T-cell (primary cell): ENCODE measurements around the gene RHEX. TPM values are rescaled to one million over a fixed set of nuclear protein-coding genes. Genes with fewer than 3 reads are reported as not detected.
"Not testable (repeated sequence)": the region's sequence is repeated elsewhere in the genome, so short reads cannot be mapped to it uniquely, and the experiment has no call there.

Source experiments
- ATAC-seq, 4 experiments: fragments of 200-7000 bp in 3 of 4; fragments of 150-1000 bp in 1 of 4; cut with Tn5 transposase; replicated peaks in 1 of 4; 1 replicate in 3 of 4; 2 replicates in 1 of 4; pipeline ENCODE4 v1.10.0; 2021; ENCODE audit warnings: moderate library complexity in 3 of 4, mild to moderate bottlenecking in 2 of 4, moderate number of reproducible peaks in 1 of 4
- CTCF ChIA-PET, 2 donors: fragments of 300-600 bp; sonication (Branson Sonifier 250); formaldehyde crosslinking; loops; one replicate each; lab custom pipeline; 2022; ENCODE audit warnings: antibody characterized with exemption in 2 of 2; lab: Charles Lee
- POLR2A ChIA-PET, 2 donors: fragments of 300-600 bp; sonication (Branson Sonifier 250); formaldehyde crosslinking; loops; one replicate each; lab custom pipeline; 2022; ENCODE audit warnings: antibody characterized with exemption in 2 of 2; lab: Charles Lee
- DNase-seq, 35 experiments: peaks; one replicate each; pipeline versions ENCODE4 v3.0.0 to v3.0.0-alpha.2; 2013 to 2023
- H3K27ac ChIP-seq: one replicate; pipeline ENCODE4 v1.5.1; 2013; ENCODE audit warnings: low read length
- H3K27me3 ChIP-seq, 2 experiments: replicated peaks in 1 of 2; 1 replicate in 1 of 2; 2 replicates in 1 of 2; pipeline versions ENCODE4 v1.6.1 to v1.7.0; 2013; ENCODE audit warnings: low read length in 1 of 2, mixed read lengths in 1 of 2; ENCODE audit not compliant: control insufficient read depth in 2 of 2, insufficient read depth in 2 of 2; ENCODE audit errors: extremely low read depth in 1 of 2
- H3K36me3 ChIP-seq, 2 donors: 1 replicate in 1 of 2; 2 replicates in 1 of 2; pipeline versions ENCODE4 v1.6.1 to v1.7.0; 2013; ENCODE audit warnings: low read length in 1 of 2; ENCODE audit not compliant: control insufficient read depth in 2 of 2, insufficient read depth in 1 of 2; ENCODE audit errors: extremely low read depth in 1 of 2
- H3K4me1 ChIP-seq, 2 experiments: 1 replicate in 1 of 2; 2 replicates in 1 of 2; pipeline versions ENCODE4 v1.6.1 to v1.7.0; 2013; ENCODE audit warnings: low read length in 2 of 2, mixed read lengths in 1 of 2; ENCODE audit not compliant: insufficient read depth in 2 of 2, control insufficient read depth in 1 of 2; ENCODE audit errors: extremely low read depth in 1 of 2
- H3K4me3 ChIP-seq, 2 donors: 1 replicate in 1 of 2; 2 replicates in 1 of 2; pipeline versions ENCODE4 v1.5.1 to v1.7.0; 2013; ENCODE audit warnings: mild to moderate bottlenecking in 2 of 2, low read length in 1 of 2, moderate library complexity in 1 of 2; ENCODE audit not compliant: control insufficient read depth in 1 of 2; ENCODE audit errors: extremely low read depth in 1 of 2
- H3K9me3 ChIP-seq: 2 replicates; pipeline ENCODE4 v1.7.0; 2013
- H3K27ac Mint-ChIP-seq, 2 donors: one replicate each; pipeline ENCODE4 v1.8.0; 2020 to 2021; ENCODE audit warnings: mild to moderate bottlenecking in 2 of 2, mixed read lengths in 2 of 2
- H3K27me3 Mint-ChIP-seq, 2 donors: one replicate each; pipeline ENCODE4 v1.8.0; 2021 to 2022; ENCODE audit warnings: mixed read lengths in 2 of 2
- H3K36me3 Mint-ChIP-seq: one replicate; pipeline ENCODE4 v1.8.0; 2021; ENCODE audit warnings: mixed read lengths
- H3K4me1 Mint-ChIP-seq, 3 donors: one replicate each; pipeline ENCODE4 v1.8.0; 2020 to 2022; ENCODE audit warnings: mixed read lengths in 3 of 3, mild to moderate bottlenecking in 1 of 3
- H3K4me3 Mint-ChIP-seq, 3 donors: one replicate each; pipeline ENCODE4 v1.8.0; 2020 to 2022; ENCODE audit warnings: mild to moderate bottlenecking in 3 of 3, mixed read lengths in 3 of 3, moderate library complexity in 3 of 3
- H3K9me3 Mint-ChIP-seq, 3 donors: one replicate each; pipeline ENCODE4 v1.8.0; 2020 to 2022; ENCODE audit warnings: mixed read lengths in 3 of 3
- WGBS: methylation state at CpG from one replicate; pipeline ENCODE4 v1.1.5; 2013; ENCODE audit warnings: missing lambda C conversion rate; ENCODE audit not compliant: insufficient coverage; 5-methylcytosine and 5-hydroxymethylcytosine counted together
- total RNA-seq, 35 experiments: library from RNA in 6 of 35; stranded (reverse) in 6 of 35; fragments of 120-200 nt in 1 of 35; gene quantifications; one replicate each; pipeline versions ENCODE4 v1.2.1 to v1.2.4 and lab custom pipeline; 2013 to 2026

RHEX gene
- total RNA-seq, 5 donors from 2014 or later (not counting 1 experiment from before 2014, with no cell fraction given), result 0.28 to 1.6 (median 1.2) TPM; not detected in 1

DNA sequence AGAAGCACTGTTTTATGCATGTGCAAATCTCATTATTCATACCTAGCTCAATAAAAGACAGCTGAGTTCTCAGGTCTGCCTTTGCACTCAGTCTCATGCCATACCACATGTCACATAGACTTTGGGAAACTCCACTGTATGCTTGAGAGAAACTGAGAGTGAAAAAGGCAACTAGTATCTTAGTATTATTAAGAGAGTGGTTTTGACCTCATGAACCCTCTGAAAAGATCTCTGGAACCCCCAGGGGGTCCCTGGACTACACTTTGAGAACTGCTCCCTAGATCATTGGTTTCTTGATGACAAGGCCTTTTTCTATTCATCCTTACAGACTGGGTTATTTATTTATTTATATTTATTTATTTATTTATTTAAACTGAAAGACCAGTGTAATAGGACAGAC lies 3.7 kb upstream of the RHEX start:
- Histone ChIP-seq H3K4me3 (no peak overlapping the region), H3K27ac (no peak overlapping the region), H3K9me3 (no peaks in the 10 kb centered on the region), H3K36me3 (no peaks in the 10 kb centered on the region), H3K4me1 (peaks cover 11% of the 10 kb centered on the region in 2 experiments), H3K27me3 (no peaks in the 10 kb centered on the region)
- DNase-seq (no peak), ATAC-seq (no peak)
- ChIA-PET CTCF (interaction anchor here in 1 of 2 donors (0.8 kb wide), 1 partner anchor 56 kb away, joined by 3 read pairs; no protein-coding TSS in a partner anchor), POLR2A (no interaction called here)
- Mint-ChIP-seq H3K4me3 (no peak overlapping the region), H3K27ac (no peak overlapping the region), H3K27me3 (no peaks in the 10 kb centered on the region), H3K9me3 (no peaks in the 10 kb centered on the region), H3K36me3 (no peaks in the 10 kb centered on the region), H3K4me1 (peaks cover 20 to 36% (median 24%) of the 10 kb centered on the region in 3 donors)

DNA sequence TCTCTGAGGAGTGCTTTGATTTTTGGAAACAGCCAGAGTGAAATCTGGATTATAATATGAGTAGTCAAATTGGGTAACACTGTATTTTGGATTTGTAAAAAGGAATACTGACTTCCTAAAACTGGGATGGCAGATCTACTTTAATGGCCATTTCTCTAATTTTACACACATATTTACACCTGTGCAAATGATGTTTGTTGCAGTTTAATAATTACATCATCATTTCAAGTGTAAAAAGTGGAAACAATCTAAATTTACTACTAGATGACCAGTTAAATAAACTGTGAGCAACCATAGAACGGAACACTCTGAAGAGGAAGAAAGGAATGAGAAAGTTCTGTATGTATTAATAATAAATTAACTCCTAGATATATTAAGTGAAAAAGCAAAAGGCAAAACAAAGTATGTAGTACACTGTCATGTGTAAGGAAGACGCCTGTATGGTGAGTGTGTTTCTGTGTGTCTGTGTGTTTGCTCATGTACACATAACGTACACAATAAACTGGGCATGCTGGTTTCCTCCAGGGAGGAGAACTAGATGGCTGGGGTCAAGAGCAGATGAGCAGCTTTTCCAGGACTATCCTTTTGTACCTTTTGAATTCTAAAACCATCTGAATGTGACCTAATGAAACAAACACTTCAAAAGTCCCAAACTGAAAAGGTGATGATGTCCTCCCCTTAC lies 2.9 kb upstream of the RHEX start:
- POLR2A ChIA-PET, result no interaction called here
- Histone ChIP-seq H3K27me3 (no peaks in the 10 kb centered on the region), H3K9me3 (no peaks in the 10 kb centered on the region), H3K27ac (no peak overlapping the region), H3K4me1 (peaks cover 11% of the 10 kb centered on the region in 2 experiments), H3K4me3 (no peak overlapping the region), H3K36me3 (no peaks in the 10 kb centered on the region)
- H3K36me3 Mint-ChIP-seq, result no peaks in the 10 kb centered on the region
- no peaks in the 10 kb centered on the region for H3K27me3 Mint-ChIP-seq
- no peaks in the 10 kb centered on the region for H3K9me3 Mint-ChIP-seq
- DNase-seq, result no peak
- H3K27ac Mint-ChIP-seq, result no peak overlapping the region
- CTCF ChIA-PET, result interaction anchor here in 1 of 2 donors (1.3 kb wide), 1 partner anchor 56 kb away, joined by 3 read pairs; no protein-coding TSS in a partner anchor
- no peak overlapping the region for H3K4me3 Mint-ChIP-seq
- no peak for ATAC-seq
- H3K4me1 Mint-ChIP-seq, result peaks cover 20 to 36% (median 24%) of the 10 kb centered on the region in 3 donors
- WGBS, result no CpG with 5 or more reads among the region's 3 CpGs

DNA sequence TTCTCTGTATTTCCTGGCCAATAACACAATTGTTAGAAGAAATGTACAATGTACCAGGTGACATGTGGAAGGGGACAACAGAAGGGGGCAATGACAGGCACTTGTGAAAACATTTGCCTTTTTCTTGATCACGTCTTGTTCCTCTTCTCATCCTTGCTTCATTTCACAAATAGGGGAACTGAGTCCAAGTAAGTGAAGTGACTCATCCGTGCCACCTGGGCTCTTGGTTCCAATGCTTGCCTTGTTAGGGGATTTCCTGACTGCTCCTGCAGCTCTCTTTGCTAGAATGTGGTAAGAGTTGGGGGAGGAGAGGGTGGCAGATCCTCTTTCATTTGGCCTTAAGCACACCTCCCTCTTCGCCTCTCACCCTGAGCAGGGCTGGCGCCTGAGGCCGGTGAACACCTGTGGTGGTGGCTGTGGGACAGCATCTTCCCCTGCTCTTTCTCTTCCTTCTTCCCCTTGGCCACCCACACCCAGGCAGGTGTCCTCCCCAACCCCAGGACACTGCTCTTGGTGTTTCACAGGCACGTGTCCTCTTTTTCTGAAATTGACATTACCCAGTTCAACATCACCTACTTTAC lies 2.2 kb upstream of the RHEX start:
- Histone ChIP-seq H3K9me3 (no peaks in the 10 kb centered on the region), H3K4me1 (peaks cover 11% of the 10 kb centered on the region in 2 experiments), H3K4me3 (no peak overlapping the region), H3K27ac (peak overlapping the region; percentile 27), H3K36me3 (no peaks in the 10 kb centered on the region), H3K27me3 (no peaks in the 10 kb centered on the region)
- H3K36me3 Mint-ChIP-seq, result no peaks in the 10 kb centered on the region
- H3K9me3 Mint-ChIP-seq, result no peaks in the 10 kb centered on the region
- peak overlapping the region; percentile 79 to 91 for H3K27ac Mint-ChIP-seq
- ATAC-seq (peak; percentile 54 to 97 (median 76)), DNase-seq (peak in 30 of 35 experiments; percentile 5 to 60 (median 13))
- ChIA-PET CTCF (interaction anchor here in 1 of 2 donors (1.2 to 1.3 kb wide), 2 partner anchors 20 to 55 kb away, joined by 3 read pairs; no protein-coding TSS in a partner anchor), POLR2A (no interaction called here)
- peak overlapping the region in 2 of 3 donors; percentile 26 to 28 for H3K4me3 Mint-ChIP-seq
- WGBS, result 13% methylated on average over 4 of the region's 6 CpGs
- H3K27me3 Mint-ChIP-seq, result no peaks in the 10 kb centered on the region
- peaks cover 20 to 36% (median 24%) of the 10 kb centered on the region in 3 donors for H3K4me1 Mint-ChIP-seq

DNA sequence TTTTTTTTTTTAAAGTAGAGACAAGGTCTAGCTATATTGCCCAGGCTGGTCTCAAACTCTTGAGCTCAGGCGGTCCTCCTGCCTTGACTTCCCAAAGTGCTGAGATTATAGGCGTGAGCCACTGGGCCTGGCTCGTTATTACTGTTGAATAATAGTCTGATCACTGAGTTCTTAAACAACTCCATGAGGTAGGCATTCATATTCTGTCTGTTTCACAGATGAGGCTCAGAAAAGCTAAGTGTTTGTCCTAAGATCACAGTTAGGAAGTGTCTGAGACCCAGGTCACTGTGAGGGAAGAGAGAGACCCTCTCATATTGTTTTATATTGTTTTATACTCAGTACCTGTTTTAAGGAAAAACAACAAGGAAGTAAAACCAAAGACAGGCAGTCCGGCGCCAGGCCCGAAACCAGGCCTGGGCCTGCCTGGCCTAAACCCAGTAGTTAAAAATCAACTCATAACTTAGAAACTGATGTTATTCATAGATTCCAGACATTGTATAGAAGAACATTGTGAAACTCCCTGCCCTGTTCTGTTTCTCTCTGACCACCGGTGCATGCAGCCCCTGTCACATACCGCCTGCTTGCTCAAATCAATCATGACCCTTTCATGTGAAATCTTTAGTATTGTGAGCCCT lies 625 bp upstream of the RHEX start:
- CTCF ChIA-PET, DNase-seq, H3K27ac ChIP-seq, ATAC-seq, H3K4me3 ChIP-seq, H3K27me3 ChIP-seq, H3K9me3 ChIP-seq, H3K36me3 Mint-ChIP-seq, H3K9me3 Mint-ChIP-seq, H3K4me3 Mint-ChIP-seq, H3K36me3 ChIP-seq, H3K27me3 Mint-ChIP-seq, POLR2A ChIA-PET: not testable (repeated sequence)
- H3K4me1 Mint-ChIP-seq, result peaks cover 20 to 36% (median 24%) of the 10 kb centered on the region in 3 donors
- 100% methylated on average over 2 of the region's 8 CpGs for WGBS
- H3K27ac Mint-ChIP-seq, result peak overlapping the region in 1 of 2 donors; percentile 33
- H3K4me1 ChIP-seq, result peaks cover 11% of the 10 kb centered on the region in 2 experiments

DNA sequence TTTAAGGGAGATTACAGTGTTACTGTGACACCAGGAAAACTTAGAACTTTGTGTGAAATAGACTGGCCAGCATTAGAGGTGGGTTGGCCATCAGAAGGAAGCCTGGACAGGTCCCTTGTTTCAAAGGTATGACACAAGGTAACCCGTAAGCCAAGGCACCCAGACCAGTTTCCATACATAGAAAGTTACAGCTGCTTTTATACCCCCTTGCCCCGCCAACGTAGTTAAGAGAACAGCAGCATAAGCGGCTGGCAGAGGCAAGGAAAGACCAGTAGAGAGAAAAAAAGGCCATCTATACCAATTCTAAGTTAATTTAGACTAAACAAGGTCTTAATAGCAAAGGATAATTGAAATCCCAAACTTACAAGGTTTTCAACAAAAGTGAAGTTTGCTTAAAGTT lies 643 bp downstream of the RHEX start:
- peaks cover 11% of the 10 kb centered on the region in 2 experiments for H3K4me1 ChIP-seq
- H3K4me3 Mint-ChIP-seq, H3K4me3 ChIP-seq, DNase-seq, CTCF ChIA-PET, H3K27me3 ChIP-seq, ATAC-seq, H3K36me3 Mint-ChIP-seq, H3K27ac ChIP-seq, H3K27me3 Mint-ChIP-seq, H3K9me3 Mint-ChIP-seq, H3K36me3 ChIP-seq, POLR2A ChIA-PET, H3K9me3 ChIP-seq: not testable (repeated sequence)
- H3K4me1 Mint-ChIP-seq, result peaks cover 20 to 36% (median 24%) of the 10 kb centered on the region in 3 donors
- peak overlapping the region in 1 of 2 donors; percentile 56 for H3K27ac Mint-ChIP-seq
- whole genome bisulfite sequencing, result no CpG with 5 or more reads among the region's 4 CpGs

DNA sequence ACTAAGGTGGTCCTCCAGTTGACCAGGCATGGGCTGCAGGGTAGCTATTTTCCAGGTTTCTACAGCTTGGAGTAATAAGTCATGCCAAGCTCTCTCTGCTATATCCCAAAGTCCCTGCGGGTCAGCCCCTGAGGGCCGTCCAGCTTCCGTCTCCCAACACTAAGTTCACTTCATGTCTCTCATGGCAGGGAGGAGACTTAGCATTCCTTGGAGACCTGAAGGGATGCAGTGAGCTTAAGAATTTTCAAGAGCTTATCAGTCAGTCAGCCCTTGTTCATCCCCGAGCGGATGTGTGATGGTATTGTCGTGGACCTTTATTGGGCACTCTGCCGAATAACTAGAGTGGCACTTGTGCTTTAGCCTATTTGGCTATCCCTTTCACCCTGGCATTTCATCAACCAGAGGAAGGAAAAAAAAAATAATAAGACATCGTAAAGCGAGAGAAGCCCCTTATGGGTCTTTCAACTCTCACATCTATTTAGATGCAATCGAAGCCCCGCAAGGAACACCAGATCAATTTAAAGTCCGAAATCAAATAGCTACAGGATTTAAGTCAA lies 2.2 kb downstream of the RHEX start:
- H3K4me3 ChIP-seq, H3K9me3 Mint-ChIP-seq, H3K27ac Mint-ChIP-seq, H3K27me3 ChIP-seq, H3K27me3 Mint-ChIP-seq, H3K36me3 ChIP-seq, H3K4me3 Mint-ChIP-seq, H3K27ac ChIP-seq, DNase-seq, H3K9me3 ChIP-seq, ATAC-seq, H3K36me3 Mint-ChIP-seq: not testable (repeated sequence)
- peaks cover 19 to 32% (median 20%) of the 10 kb centered on the region in 3 donors for H3K4me1 Mint-ChIP-seq
- WGBS, result 100% methylated on average over 4 of the region's 12 CpGs
- POLR2A ChIA-PET, result interaction anchor here in 1 of 2 donors (0.6 kb wide), 1 partner anchor 72 kb away, joined by 3 read pairs; no protein-coding TSS in a partner anchor
- H3K4me1 ChIP-seq, result peaks cover 10 to 11% of the 10 kb centered on the region in 2 experiments
- CTCF ChIA-PET, result interaction anchor here in 1 of 2 donors (0.6 kb wide), 1 partner anchor 1870 kb away, joined by 3 read pairs; no protein-coding TSS in a partner anchor
